GM12892 (cell line): ENCODE measurements around the gene DLG3.

ENCODE experiments used
- POLR2A ChIP-seq: IDR thresholded peaks from 2 replicates; pipeline ENCODE4 v1.6.1; 2011; ENCODE audit warnings: low read depth, low read length, control low read depth
- POLR2AphosphoS5 ChIP-seq: IDR thresholded peaks from 2 replicates; pipeline ENCODE4 v1.6.1; 2011; ENCODE audit warnings: low read depth, low read length, control low read depth
- TAF1 ChIP-seq: IDR thresholded peaks from 2 replicates; pipeline ENCODE4 v1.6.1; 2011; ENCODE audit warnings: low read depth, mild to moderate bottlenecking, control low read depth, low read length, borderline replicate concordance

DNA sequence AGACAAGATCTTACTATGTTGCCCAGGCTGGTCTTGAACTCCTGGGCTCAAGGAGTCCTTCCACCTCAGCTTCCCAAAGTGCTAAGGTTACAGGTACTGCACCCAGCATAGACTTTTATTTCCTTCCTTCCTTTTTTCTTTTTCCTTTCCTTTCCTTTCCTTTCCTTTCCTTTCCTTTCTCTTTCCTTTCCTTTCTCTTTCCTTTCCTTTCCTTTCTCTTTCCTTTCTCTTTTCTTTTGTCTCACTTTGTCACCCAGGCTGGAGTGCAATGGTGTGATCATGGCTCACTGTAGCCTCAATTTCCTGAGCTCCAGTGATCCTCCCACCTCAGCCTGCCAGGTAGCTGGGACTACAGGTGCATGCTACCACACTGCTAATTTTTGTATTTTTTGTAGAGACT, 19.4 kb downstream of the DLG3 start:
- no peak for TF ChIP-seq POLR2A
- TF ChIP-seq POLR2AphosphoS5, result no peak
- TF ChIP-seq TAF1, result no peak
